Keratinocyte (primary cell): ENCODE measurements around the gene WDR93. TPM values are rescaled to one million over a fixed set of nuclear protein-coding genes. Genes with fewer than 3 reads are reported as not detected.

Experiments
- DNase-seq: peaks from one replicate; pipeline ENCODE4 v3.0.0-alpha.2; 2011; ENCODE audit warnings: low read depth, missing footprints, low spot score
- FAIRE-seq: peaks from 2 replicates; lab custom pipeline; 2011; peaks lifted over from hg19 to GRCh38; lab: Jason Lieb, UNC
- H2AFZ ChIP-seq: 2 replicates; pipeline ENCODE4 v1.6.0; 2012; ENCODE audit warnings: low read length, control low read depth, inconsistent platforms; ENCODE audit not compliant: control insufficient read depth
- H3K27ac ChIP-seq: 2 replicates; pipeline ENCODE4 v1.5.1; 2011; ENCODE audit warnings: low read length; ENCODE audit not compliant: control insufficient read depth, insufficient read depth
- H3K27me3 ChIP-seq: 3 replicates; pipeline ENCODE4 v1.6.0; 2011; ENCODE audit warnings: low read length; ENCODE audit not compliant: control insufficient read depth, insufficient read depth; ENCODE audit errors: extremely low read depth
- H3K36me3 ChIP-seq, 2 experiments: 2 replicates in 1 of 2; 3 replicates in 1 of 2; pipeline ENCODE4 v1.5.1; 2011; ENCODE audit warnings: low read length in 2 of 2, mild to moderate bottlenecking in 1 of 2; ENCODE audit not compliant: control insufficient read depth in 2 of 2, insufficient read depth in 2 of 2; ENCODE audit errors: extremely low read depth in 1 of 2
- H3K4me1 ChIP-seq: 3 replicates; pipeline ENCODE4 v1.5.1; 2011; ENCODE audit warnings: low read length; ENCODE audit not compliant: control insufficient read depth, insufficient read depth; ENCODE audit errors: extremely low read depth
- H3K4me2 ChIP-seq: 3 replicates; pipeline ENCODE4 v1.6.0; 2011; ENCODE audit warnings: low read depth, low read length; ENCODE audit not compliant: control insufficient read depth, insufficient read depth; ENCODE audit errors: extremely low read depth
- H3K4me3 ChIP-seq, 3 experiments: fragments of 200-600 bp in 1 of 3; sonication (generic) in 1 of 3; 2 replicates in 2 of 3; 3 replicates in 1 of 3; pipeline ENCODE4 v1.5.1; 2011 to 2016; ENCODE audit warnings: low read length in 3 of 3, mild to moderate bottlenecking in 3 of 3, control low read depth in 2 of 3, inconsistent platforms in 1 of 3, low read depth in 1 of 3, mixed read lengths in 1 of 3, mixed run types in 1 of 3, moderate library complexity in 1 of 3; ENCODE audit not compliant: control insufficient read depth in 2 of 3, insufficient read depth in 2 of 3; ENCODE audit errors: extremely low read depth in 1 of 3
- H3K79me2 ChIP-seq: 2 replicates; pipeline ENCODE4 v1.6.0; 2012; ENCODE audit warnings: low read length; ENCODE audit not compliant: control insufficient read depth, insufficient read depth
- H3K9ac ChIP-seq: 3 replicates; pipeline ENCODE4 v1.6.0; 2011; ENCODE audit warnings: low read length; ENCODE audit not compliant: control insufficient read depth, insufficient read depth; ENCODE audit errors: extremely low read depth
- H3K9me1 ChIP-seq: 3 replicates; pipeline ENCODE4 v1.6.0; 2011; ENCODE audit warnings: low read length; ENCODE audit not compliant: control insufficient read depth, insufficient read depth; ENCODE audit errors: extremely low read depth
- H3K9me3 ChIP-seq: 2 replicates; pipeline ENCODE4 v1.5.1; 2012; ENCODE audit warnings: low read depth, low read length; ENCODE audit not compliant: control insufficient read depth
- H4K20me1 ChIP-seq: 3 replicates; pipeline ENCODE4 v1.6.0; 2011; ENCODE audit warnings: low read length; ENCODE audit not compliant: control insufficient read depth, insufficient read depth; ENCODE audit errors: extremely low read depth
- EZH2 ChIP-seq: IDR thresholded peaks from one replicate; pipeline ENCODE4 v1.6.1; 2012; ENCODE audit warnings: inconsistent platforms, mild to moderate bottlenecking, low read length, moderate library complexity
- dilution Hi-C: fragments of 300-500 bp; cut with MboI; formaldehyde crosslinking; loops from one replicate; pipeline ENCODE4 v1.7.0; 2020; ENCODE audit warnings: low sequenced_read_pairs; ENCODE audit not compliant: extremely low pct_ligation_motif_present
- polyA plus RNA-seq, 5 experiments: library from polyadenylated mRNA; depleted of rRNA in 3 of 5; stranded (reverse) in 3 of 5; stranded (forward) in 1 of 5; unstranded in 1 of 5; fragments of >200 nt; gene quantifications; 1 replicate in 1 of 5; 2 replicates in 3 of 5; 3 replicates in 1 of 5; pipeline versions ENCODE4 v1.2.1 to v1.2.3, GENCODE V29; 2011 to 2012; ENCODE audit warnings: missing spikeins in 2 of 5, low read depth in 1 of 5, low replicate concordance in 1 of 5
- TF ChIP-seq, protein P1 (sequence below), 3 experiments: IDR thresholded peaks in 1 of 3; conservative IDR thresholded peaks in 1 of 3; optimal IDR thresholded peaks in 1 of 3; 2 replicates in 2 of 3; 3 replicates in 1 of 3; pipeline versions ENCODE3 to v1.5.1; 2011; ENCODE audit warnings: low read length in 3 of 3, mild to moderate bottlenecking in 3 of 3, moderate library complexity in 2 of 3, control low read depth in 1 of 3, inconsistent platforms in 1 of 3; ENCODE audit not compliant: insufficient read depth in 2 of 3; ENCODE audit errors: extremely low read depth in 1 of 3

Gene WDR93
- polyA plus RNA-seq, 1 donor (not counting 4 experiments of a cell fraction or from before 2014, with no cell fraction given): 0.05 TPM

- Histone ChIP-seq H3K27ac (no peak overlapping the region), H3K4me3 (no peak overlapping the region), H3K9me1 (no peaks in the 10 kb centered on the region), H3K4me2 (no peak overlapping the region), H3K9ac (no peak overlapping the region), H3K27me3 (no peaks in the 10 kb centered on the region), H3K4me1 (peaks cover 15% of the 10 kb centered on the region), H2AFZ (no peak overlapping the region), H3K9me3 (no peaks in the 10 kb centered on the region), H3K36me3 (no peaks in the 10 kb centered on the region), H3K79me2 (no peaks in the 10 kb centered on the region), H4K20me1 (no peaks in the 10 kb centered on the region)
- no peak for FAIRE-seq
- TF ChIP-seq, protein P1, sequence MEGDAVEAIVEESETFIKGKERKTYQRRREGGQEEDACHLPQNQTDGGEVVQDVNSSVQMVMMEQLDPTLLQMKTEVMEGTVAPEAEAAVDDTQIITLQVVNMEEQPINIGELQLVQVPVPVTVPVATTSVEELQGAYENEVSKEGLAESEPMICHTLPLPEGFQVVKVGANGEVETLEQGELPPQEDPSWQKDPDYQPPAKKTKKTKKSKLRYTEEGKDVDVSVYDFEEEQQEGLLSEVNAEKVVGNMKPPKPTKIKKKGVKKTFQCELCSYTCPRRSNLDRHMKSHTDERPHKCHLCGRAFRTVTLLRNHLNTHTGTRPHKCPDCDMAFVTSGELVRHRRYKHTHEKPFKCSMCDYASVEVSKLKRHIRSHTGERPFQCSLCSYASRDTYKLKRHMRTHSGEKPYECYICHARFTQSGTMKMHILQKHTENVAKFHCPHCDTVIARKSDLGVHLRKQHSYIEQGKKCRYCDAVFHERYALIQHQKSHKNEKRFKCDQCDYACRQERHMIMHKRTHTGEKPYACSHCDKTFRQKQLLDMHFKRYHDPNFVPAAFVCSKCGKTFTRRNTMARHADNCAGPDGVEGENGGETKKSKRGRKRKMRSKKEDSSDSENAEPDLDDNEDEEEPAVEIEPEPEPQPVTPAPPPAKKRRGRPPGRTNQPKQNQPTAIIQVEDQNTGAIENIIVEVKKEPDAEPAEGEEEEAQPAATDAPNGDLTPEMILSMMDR (optimal IDR thresholded peaks at IDR 0.05 in 1 of 3, IDR thresholded peaks at IDR 0.05 in 1 of 3, conservative IDR thresholded peaks at IDR 0.05 in 1 of 3; ENCODE audit: extremely low read depth in 1 of 3, insufficient read depth in 2 of 3, low read length in 3 of 3): no peak
- TF ChIP-seq EZH2: no peak
- no peak for DNase-seq
- dilution Hi-C loops: loop anchor here (25.0 kb wide), 1 partner anchor 104 kb away; no protein-coding TSS in a partner anchor
Observed at GRCh38 chr15:89758283-89758682, 67.7 kb downstream of the WDR93 start.

DNA sequence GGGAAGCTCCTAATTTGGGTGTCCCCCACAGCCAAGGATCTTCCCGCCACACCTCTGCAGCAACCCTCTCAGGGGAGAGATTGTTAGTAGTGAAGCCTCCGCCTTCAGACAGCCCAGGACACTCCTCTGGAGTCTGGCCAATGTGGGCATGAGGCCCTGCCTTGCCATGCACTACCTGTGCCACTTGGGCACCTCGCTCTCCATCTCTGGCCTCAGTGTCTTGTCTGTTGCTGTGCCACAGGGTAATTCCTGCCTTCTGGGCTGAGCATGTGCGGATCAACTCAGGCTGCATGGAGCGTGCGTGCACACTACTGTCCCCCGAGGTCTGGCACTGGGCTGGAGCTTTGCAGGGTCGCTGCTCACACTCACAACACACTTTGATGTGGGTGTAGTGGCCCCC, 68.4 kb downstream of the WDR93 start:
- Histone ChIP-seq H3K79me2 (no peaks in the 10 kb centered on the region), H3K9ac (no peak overlapping the region), H3K27ac (no peak overlapping the region), H3K4me2 (no peak overlapping the region), H3K4me3 (no peak overlapping the region), H3K27me3 (no peaks in the 10 kb centered on the region), H4K20me1 (no peaks in the 10 kb centered on the region), H3K9me1 (no peaks in the 10 kb centered on the region), H2AFZ (no peak overlapping the region), H3K9me3 (no peaks in the 10 kb centered on the region), H3K36me3 (no peaks in the 10 kb centered on the region), H3K4me1 (peaks cover 15% of the 10 kb centered on the region)
- no peak for DNase-seq
- dilution Hi-C loops: loop anchor here (25.0 kb wide), 1 partner anchor 103 kb away; no protein-coding TSS in a partner anchor
- no peak for FAIRE-seq
- TF ChIP-seq, protein P1 (optimal IDR thresholded peaks at IDR 0.05 in 1 of 3, IDR thresholded peaks at IDR 0.05 in 1 of 3, conservative IDR thresholded peaks at IDR 0.05 in 1 of 3; ENCODE audit: extremely low read depth in 1 of 3, insufficient read depth in 2 of 3, low read length in 3 of 3): peak in 1 of 3 experiments; percentile 8
- TF ChIP-seq EZH2: no peak
